AG04449 (cell line): Measurements from ENCODE around the gene CWC15.

Experiments
- CTCF ChIA-PET: fragments of 350-600 bp; formaldehyde crosslinking; extraction: SDS; loops from one replicate; lab custom pipeline; 2021; ENCODE audit warnings: antibody characterized with exemption; lab: Yijun Ruan, JAX
- POLR2A ChIA-PET: fragments of 400-600, 350-600 bp; formaldehyde crosslinking; extraction: SDS; loops from one replicate; lab custom pipeline; 2020; ENCODE audit warnings: antibody characterized with exemption, inconsistent platforms; lab: Yijun Ruan, JAX
- DNase-seq: peaks from one replicate; pipeline ENCODE4 v3.0.0-alpha.2; 2010; ENCODE audit warnings: low read depth, low spot score
- H3K4me3 ChIP-seq: 2 replicates; pipeline ENCODE4 v1.5.1; 2011; ENCODE audit warnings: low read depth, mild to moderate bottlenecking, control low read depth, low read length
- CTCF ChIP-seq: IDR thresholded peaks from one replicate; pipeline ENCODE4 v1.5.1; 2011; ENCODE audit warnings: mild to moderate bottlenecking, moderate library complexity, low read length, control low read depth, inconsistent platforms; ENCODE audit not compliant: insufficient read depth; ENCODE audit errors: missing control alignments

Gene CWC15

GRCh38 chr11:95003716-95004115 lies 30.4 kb upstream of the CWC15 start:
- ChIA-PET POLR2A (no interaction called here), CTCF (interaction anchor here (1.2 kb wide), 1 partner anchor 27 kb away, joined by 3 read pairs; no protein-coding TSS in a partner anchor)
- no peak for TF ChIP-seq CTCF
- DNase-seq: no peak
- H3K4me3 ChIP-seq: no peak overlapping the region

DNA sequence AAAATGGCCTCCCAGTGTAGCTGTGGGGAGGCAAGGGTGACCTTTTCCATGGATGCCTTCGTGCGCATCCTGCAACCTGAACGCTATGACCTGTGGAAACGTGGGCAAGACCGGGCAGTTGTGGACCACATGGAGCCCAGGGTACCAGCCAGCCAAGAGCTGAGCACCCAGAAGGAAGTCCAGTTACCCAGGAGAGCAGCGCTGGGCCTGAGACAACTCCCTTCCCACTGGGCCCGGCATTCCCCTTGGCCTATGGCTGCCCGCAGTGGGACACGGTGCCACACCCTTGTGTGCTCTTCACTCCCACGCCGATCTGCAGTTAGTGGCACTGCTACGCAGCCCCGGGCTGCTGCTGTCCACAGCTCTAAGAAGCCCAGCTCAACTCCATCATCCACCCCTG lies 24.9 kb upstream of the CWC15 start:
- no peak for DNase-seq
- no peak overlapping the region for H3K4me3 ChIP-seq
- CTCF ChIA-PET: no interaction called here
- POLR2A ChIA-PET: no interaction called here
- no peak for TF ChIP-seq CTCF

DNA sequence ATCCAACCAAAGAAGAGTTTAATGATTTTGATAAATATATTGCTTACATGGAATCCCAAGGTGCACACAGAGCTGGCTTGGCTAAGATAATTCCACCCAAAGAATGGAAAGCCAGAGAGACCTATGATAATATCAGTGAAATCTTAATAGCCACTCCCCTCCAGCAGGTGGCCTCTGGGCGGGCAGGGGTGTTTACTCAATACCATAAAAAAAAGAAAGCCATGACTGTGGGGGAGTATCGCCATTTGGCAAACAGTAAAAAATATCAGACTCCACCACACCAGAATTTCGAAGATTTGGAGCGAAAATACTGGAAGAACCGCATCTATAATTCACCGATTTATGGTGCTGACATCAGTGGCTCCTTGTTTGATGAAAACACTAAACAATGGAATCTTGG lies 24.1 kb upstream of the CWC15 start:
- no peak for DNase-seq
- TF ChIP-seq CTCF: no peak
- no peak overlapping the region for H3K4me3 ChIP-seq
- CTCF ChIA-PET: no interaction called here
- POLR2A ChIA-PET: no interaction called here

- TF ChIP-seq CTCF: no peak
- no peak for DNase-seq
- POLR2A ChIA-PET: no interaction called here
- CTCF ChIA-PET: no interaction called here
- H3K4me3 ChIP-seq: no peak overlapping the region
Measured at GRCh38 chr11:94993400-94993943, 20.1 kb upstream of the CWC15 start.

DNA sequence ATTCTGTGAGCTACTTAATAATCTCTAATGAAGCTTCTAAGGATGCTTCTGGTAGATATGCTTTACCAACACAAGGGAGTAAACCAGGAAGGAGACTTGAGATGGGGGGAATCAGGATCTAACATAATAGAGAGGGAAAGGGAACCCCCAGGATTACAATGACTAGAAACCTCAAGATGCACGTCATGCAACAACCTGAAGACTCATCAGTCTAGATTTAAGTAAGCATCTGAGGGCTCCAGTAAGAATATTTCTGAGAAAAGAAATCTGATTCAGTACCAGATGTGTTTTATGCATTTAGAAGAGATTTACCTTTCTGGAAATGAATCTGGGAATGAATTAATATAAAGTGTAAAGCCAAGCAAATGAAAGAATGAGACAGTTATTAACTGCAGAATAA lies 15.4 kb upstream of the CWC15 start:
- no peak overlapping the region for H3K4me3 ChIP-seq
- DNase-seq: no peak
- TF ChIP-seq CTCF: no peak
- ChIA-PET CTCF (no interaction called here), POLR2A (no interaction called here)

- TF ChIP-seq CTCF: no peak
- DNase-seq: no peak
- POLR2A ChIA-PET: no interaction called here
- no peak overlapping the region for H3K4me3 ChIP-seq
- CTCF ChIA-PET: no interaction called here
Measured at GRCh38 chr11:94987378-94987777, 14.0 kb upstream of the CWC15 start.
